Neural cell (in vitro differentiated cells): ENCODE measurements around the gene PAPPA2.

Experiments used
- EP300 ChIP-seq: fragments of 450-650 bp; conservative IDR thresholded peaks from 2 replicates; pipeline ENCODE4 v1.6.1; 2014; ENCODE audit warnings: antibody characterized with exemption, mild to moderate bottlenecking, moderate library complexity; ENCODE audit not compliant: poor library complexity, severe bottlenecking
- EZH2 ChIP-seq: fragments of 200-600, 300-800 bp; shearing (Covaris generic), sonication (generic); IDR thresholded peaks from 2 replicates; pipeline ENCODE4 v1.6.1; 2014; ENCODE audit warnings: antibody characterized with exemption, low read length, borderline replicate concordance, mild to moderate bottlenecking; ENCODE audit not compliant: insufficient read depth, poor library complexity, severe bottlenecking
- MXI1 ChIP-seq: fragments of 450-650 bp; conservative IDR thresholded peaks from 2 replicates; pipeline ENCODE4 v1.6.1; 2014; ENCODE audit warnings: antibody characterized with exemption, mild to moderate bottlenecking; ENCODE audit not compliant: poor library complexity, severe bottlenecking
- POLR2AphosphoS5 ChIP-seq: IDR thresholded peaks from 2 replicates; pipeline ENCODE4 v1.6.1; 2012
- RAD21 ChIP-seq: fragments of 450-650 bp; conservative IDR thresholded peaks from 2 replicates; pipeline ENCODE4 v1.6.1; 2014; ENCODE audit warnings: antibody characterized with exemption, mild to moderate bottlenecking, moderate library complexity
- SMC3 ChIP-seq: fragments of 450-650 bp; conservative IDR thresholded peaks from 2 replicates; pipeline ENCODE4 v1.6.1; 2014; ENCODE audit warnings: antibody characterized with exemption, mild to moderate bottlenecking, moderate library complexity; ENCODE audit not compliant: poor library complexity
- TAF1 ChIP-seq: IDR thresholded peaks from 2 replicates; pipeline ENCODE4 v1.6.1; 2012; ENCODE audit warnings: low read depth
- TF ChIP-seq, protein P1 (sequence below): fragments of 450-650 bp; IDR thresholded peaks from 2 replicates; pipeline ENCODE4 v1.5.1; 2014; ENCODE audit warnings: antibody characterized with exemption, mild to moderate bottlenecking, moderate library complexity; ENCODE audit not compliant: poor library complexity, severe bottlenecking
- TF ChIP-seq, protein P2 (sequence below): IDR thresholded peaks from 2 replicates; pipeline ENCODE4 v1.6.1; 2012; ENCODE audit warnings: borderline replicate concordance

DNA sequence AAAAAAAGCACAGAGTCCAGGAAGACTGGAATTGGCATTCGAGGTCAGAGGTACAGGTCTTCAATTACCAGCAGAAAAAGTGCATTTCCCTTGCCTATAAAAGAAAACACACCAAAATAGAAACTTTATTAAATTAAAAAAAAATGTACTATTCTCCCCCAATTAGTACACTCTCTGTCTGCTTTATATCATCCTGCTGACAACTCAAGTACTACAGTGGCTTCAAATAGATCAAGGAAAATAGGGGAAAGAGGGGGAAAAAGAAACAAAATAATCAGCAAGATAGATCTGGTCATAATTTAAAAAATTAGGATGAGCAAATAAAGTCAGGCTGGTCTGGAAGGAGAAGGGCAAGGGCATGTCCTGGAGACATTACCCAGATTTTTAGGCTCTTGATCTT is 315.1 kb downstream of the PAPPA2 start:
- TF ChIP-seq, protein P1, sequence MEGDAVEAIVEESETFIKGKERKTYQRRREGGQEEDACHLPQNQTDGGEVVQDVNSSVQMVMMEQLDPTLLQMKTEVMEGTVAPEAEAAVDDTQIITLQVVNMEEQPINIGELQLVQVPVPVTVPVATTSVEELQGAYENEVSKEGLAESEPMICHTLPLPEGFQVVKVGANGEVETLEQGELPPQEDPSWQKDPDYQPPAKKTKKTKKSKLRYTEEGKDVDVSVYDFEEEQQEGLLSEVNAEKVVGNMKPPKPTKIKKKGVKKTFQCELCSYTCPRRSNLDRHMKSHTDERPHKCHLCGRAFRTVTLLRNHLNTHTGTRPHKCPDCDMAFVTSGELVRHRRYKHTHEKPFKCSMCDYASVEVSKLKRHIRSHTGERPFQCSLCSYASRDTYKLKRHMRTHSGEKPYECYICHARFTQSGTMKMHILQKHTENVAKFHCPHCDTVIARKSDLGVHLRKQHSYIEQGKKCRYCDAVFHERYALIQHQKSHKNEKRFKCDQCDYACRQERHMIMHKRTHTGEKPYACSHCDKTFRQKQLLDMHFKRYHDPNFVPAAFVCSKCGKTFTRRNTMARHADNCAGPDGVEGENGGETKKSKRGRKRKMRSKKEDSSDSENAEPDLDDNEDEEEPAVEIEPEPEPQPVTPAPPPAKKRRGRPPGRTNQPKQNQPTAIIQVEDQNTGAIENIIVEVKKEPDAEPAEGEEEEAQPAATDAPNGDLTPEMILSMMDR, result no peak
- TF ChIP-seq EZH2 (no peak), RAD21 (no peak), POLR2AphosphoS5 (no peak), TAF1 (no peak), SMC3 (no peak), EP300 (no peak), MXI1 (no peak)
- TF ChIP-seq, protein P2, sequence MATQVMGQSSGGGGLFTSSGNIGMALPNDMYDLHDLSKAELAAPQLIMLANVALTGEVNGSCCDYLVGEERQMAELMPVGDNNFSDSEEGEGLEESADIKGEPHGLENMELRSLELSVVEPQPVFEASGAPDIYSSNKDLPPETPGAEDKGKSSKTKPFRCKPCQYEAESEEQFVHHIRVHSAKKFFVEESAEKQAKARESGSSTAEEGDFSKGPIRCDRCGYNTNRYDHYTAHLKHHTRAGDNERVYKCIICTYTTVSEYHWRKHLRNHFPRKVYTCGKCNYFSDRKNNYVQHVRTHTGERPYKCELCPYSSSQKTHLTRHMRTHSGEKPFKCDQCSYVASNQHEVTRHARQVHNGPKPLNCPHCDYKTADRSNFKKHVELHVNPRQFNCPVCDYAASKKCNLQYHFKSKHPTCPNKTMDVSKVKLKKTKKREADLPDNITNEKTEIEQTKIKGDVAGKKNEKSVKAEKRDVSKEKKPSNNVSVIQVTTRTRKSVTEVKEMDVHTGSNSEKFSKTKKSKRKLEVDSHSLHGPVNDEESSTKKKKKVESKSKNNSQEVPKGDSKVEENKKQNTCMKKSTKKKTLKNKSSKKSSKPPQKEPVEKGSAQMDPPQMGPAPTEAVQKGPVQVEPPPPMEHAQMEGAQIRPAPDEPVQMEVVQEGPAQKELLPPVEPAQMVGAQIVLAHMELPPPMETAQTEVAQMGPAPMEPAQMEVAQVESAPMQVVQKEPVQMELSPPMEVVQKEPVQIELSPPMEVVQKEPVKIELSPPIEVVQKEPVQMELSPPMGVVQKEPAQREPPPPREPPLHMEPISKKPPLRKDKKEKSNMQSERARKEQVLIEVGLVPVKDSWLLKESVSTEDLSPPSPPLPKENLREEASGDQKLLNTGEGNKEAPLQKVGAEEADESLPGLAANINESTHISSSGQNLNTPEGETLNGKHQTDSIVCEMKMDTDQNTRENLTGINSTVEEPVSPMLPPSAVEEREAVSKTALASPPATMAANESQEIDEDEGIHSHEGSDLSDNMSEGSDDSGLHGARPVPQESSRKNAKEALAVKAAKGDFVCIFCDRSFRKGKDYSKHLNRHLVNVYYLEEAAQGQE, result no peak
